NCI-H2227 (cell line): Measurements from ENCODE around the gene IDH3G.

Experiments used
- DNase-seq: peaks from one replicate; lab custom pipeline; 2025; ENCODE audit not compliant: unreplicated experiment; lab: John Stamatoyannopoulos, UW

IDH3G gene

DNA sequence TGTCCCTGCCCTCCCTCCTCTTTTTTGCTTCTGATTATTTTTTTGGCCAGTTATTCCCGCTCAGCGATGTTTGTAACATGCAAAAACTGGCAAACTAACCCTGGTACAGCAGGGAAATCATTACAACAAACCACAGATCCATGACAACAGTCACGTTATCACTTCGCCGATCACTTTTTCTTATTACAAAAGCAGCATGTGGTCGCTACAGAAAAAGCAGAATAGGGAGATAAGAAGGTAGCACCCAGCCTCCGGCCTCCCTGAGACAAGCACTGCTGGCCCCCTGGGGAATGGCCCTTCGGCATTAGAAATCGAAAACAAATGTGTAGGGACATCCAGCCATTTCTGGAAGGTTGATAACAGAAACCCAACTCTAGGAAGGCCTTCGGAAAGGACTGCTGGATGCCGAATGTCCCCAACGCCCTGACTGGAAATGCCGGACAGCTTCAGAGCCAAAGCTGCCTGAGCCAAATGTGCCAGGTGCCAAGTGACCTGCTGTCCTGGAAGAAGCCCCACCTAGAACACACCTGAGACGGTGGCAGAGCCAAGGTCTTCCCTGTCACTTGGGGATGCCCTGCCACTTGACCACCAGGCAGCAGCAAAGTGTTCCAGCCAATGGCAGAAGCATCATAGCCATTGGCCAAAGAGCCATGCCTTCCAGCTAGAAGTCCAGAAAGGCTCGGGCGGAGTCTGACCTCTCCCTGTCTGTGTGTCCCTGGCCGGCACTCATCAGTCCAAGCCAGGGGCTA, 2.9 kb downstream of the IDH3G start:
- DNase-seq: no peak

DNA sequence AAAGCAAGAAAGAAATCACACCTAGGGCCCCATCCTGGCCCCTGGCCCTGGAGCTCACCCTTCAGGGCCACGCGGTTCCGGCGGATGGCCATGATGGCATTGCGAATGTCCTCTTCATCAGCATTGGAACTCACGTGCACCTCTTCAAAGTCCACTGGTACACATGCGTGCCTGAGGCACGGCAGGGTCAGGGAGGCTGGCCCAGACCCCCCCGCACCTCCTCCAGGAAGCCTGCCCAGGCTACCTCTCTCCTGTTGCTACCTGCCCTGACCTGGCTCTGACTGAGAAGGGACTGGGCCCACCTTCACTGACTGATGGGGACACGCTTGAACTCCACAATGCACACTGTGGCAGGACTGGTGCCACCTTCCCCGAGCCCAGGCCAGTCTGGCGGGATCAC, 4.5 kb downstream of the IDH3G start:
- no peak for DNase-seq

DNA sequence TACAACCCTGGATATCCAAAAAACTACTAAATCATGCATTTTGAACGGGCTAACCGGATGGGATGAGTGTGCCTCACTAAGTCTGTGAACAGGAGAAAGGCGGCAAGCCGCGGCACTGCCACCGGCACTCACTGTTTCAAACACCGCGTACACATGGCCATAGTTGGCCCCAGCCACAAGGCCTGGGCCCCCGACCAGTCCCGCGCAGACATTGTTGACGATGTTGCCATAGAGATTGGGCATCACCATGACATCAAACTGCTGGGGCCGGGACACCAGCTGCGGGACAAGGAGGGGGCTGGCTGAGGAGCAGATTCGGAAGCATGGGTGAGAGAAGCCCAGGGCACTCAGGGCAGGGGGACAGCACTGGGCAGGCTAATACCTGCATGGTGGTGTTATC, 7.5 kb downstream of the IDH3G start:
- no peak for DNase-seq

GRCh38 chrX:153784325-153784967, 9.7 kb downstream of the IDH3G start:
- no peak for DNase-seq

DNA sequence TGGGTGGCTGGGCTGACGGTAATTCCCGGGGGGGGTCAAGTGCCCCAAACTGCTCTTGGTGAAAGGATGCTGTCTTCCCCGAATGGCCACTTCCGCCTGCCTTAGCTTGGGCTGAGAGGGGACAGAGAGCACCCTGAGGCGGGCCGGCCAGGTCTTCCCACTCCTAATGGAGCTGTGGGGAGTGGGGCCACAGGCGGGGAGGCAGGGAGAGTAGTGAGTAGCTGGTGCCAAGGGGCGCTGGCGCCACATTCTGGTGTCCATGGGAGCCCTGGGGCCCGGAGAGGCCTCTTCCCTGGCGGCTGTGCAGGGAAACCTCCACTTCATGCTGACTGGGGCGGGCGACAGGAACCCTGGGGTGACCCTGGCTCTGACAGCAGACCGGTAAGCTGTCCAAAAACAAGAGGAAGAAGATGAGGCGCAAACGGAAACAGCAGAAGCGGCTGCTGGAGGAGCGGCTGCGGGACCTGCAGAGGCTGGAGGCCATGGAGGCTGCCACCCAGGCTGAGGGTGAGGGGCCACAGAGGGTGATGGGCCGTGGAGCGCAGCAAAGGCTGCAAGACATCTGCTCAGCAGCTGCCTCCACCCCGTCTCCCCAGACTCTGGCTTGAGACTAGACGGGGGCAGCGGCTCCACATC, 10.7 kb downstream of the IDH3G start:
- no peak for DNase-seq

DNA sequence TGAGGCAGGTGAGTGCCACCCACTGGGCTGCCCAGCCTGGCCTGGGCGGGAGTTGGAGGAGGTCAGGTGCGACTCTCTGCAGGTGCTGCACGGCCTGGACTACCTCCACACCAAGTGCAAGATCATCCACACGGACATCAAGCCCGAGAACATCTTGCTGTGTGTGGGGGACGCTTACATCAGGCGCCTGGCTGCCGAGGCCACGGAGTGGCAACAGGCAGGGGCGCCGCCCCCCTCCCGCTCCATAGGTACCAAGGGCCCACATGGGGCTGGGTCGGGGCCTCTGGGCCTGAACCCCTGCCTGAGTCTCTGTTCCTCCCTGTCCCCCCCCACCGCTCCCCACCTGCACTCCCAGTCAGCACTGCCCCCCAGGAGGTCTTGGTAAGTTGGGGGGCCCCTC, 11.3 kb downstream of the IDH3G start:
- no peak for DNase-seq

DNA sequence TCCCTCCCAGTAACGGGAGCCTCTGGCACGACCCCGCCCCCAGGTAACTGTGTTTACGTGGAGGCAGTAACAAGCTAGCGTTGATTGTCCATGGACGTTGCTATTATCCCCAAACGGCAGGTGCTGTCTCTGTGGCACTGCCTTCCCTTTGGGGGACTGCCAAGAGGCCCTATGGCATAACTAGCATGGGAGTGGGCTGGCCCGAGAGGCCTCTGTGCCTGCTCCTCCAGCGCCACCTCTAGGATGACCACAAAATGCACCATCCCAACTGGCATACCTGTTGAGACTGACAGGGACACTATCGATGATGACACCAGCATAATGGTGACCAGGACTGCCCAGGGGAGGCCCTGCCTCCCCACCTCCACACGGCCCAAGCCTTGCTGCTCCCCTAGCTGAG, 11.9 kb downstream of the IDH3G start:
- DNase-seq: peak; percentile 27

GRCh38 chrX:153781428-153782047, 12.6 kb downstream of the IDH3G start:
- no peak for DNase-seq

DNA sequence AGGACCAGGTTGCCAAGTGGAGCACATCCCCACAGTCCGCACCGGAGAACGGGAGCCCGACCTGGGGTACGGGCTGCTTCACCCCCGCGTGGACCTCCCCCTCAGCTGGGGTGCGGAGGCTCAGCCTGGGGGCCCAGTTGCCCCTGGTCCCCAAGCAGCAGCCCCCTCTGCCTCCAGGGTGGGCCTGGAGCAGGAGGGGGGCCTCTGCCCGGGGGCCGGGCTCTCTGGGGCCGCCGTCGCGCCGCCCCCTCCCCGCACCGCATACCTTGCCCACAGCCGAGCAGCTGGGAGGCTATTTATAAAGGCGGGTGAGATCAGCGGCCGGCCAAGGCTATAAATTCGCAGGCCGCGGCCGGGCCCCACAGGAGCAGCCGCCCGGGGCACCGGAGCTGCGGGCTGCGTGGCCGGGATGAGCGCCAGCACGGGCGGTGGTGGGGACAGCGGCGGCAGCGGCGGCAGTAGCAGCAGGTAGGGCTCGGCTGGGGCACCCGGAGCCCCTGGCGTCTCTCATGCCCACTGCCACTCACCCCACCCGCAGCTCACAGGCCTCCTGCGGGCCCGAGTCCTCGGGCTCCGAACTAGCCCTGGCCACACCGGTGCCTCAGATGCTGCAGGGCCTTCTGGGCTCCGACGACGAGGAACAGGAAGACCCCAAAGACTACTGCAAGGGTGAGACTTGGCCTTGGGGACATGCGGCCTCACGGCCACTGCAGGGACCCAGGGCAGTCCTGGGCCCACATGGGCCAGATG, 13.3 kb downstream of the IDH3G start, which contains the start of gene SRPK3:
Gene SRPK3, plus strand, starts transcription at position 364 of the 750 bp plus-strand sequence. Its CDS starts 46 bp downstream, at position 410.
- DNase-seq: peak; percentile 32

- DNase-seq: no peak
These were observed 14.1 kb downstream of the IDH3G start for GRCh38 chrX:153779891-153780677.

DNA sequence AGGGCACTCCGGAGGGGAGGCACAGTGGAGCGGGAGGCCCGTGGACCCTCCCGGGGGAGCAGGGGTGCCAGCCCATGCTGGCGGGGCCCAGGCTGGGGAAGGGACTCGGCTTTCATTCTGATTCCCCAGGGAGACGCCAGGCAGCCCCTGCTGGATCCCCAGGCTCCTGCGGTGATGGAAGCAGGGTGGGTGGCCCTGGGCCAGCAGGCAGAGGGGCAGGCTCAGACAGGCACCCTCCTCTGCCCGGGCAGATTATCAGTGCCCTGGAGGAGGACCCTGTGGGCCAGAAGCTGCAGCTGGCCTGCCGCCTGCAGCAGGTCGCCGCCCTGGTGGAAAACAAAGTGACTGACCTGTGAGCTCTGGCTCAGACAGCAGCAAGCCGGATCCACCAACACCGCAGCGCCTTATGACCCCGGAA, 15.5 kb downstream of the IDH3G start:
- no peak for DNase-seq

DNA sequence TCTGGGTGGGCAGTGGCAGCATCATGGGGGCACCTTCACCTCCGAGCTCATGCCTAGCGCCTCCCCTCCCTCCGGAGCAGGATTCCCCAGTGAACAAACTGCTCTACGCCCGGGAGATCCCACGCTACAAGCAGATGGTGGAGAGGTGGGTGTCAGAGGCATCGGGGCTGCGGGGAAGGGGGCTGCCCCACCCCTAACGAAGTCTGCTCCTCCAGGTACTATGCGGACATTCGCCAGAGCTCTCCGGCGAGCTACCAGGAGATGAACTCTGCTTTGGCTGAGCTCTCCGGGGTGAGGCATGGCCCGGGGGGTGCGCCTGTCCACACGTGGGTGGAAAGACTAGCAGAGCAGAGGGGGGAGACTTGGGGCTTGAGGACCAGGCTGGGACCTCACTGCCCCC, 16.0 kb downstream of the IDH3G start:
- DNase-seq: no peak

GRCh38 chrX:153777261-153778090, 16.7 kb downstream of the IDH3G start:
- no peak for DNase-seq

DNA sequence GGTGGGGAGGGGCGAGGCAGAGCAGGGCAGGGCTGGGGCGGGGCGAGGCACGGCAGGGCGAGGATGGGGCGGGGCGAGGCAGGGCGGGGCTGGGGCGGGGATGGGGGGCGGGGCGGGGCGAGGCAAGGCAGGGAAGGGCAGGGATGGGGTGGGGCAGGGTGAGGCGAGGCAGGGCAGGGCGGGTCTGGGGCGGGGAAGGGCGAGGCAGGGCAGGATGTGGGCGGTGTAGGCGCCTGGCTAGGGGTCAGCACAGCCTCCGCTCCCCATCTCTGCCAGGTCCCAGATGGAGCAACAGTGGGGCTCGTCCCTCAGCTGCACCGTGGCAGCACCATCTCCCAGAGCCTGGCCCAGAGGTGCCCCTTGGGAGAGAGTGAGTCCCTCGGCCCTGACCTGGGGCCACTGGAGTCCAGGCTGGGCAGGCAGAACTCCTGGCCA, 17.5 kb downstream of the IDH3G start:
- DNase-seq: no peak

GRCh38 chrX:153776120-153776599, 18.0 kb downstream of the IDH3G start:
- DNase-seq: no peak

DNA sequence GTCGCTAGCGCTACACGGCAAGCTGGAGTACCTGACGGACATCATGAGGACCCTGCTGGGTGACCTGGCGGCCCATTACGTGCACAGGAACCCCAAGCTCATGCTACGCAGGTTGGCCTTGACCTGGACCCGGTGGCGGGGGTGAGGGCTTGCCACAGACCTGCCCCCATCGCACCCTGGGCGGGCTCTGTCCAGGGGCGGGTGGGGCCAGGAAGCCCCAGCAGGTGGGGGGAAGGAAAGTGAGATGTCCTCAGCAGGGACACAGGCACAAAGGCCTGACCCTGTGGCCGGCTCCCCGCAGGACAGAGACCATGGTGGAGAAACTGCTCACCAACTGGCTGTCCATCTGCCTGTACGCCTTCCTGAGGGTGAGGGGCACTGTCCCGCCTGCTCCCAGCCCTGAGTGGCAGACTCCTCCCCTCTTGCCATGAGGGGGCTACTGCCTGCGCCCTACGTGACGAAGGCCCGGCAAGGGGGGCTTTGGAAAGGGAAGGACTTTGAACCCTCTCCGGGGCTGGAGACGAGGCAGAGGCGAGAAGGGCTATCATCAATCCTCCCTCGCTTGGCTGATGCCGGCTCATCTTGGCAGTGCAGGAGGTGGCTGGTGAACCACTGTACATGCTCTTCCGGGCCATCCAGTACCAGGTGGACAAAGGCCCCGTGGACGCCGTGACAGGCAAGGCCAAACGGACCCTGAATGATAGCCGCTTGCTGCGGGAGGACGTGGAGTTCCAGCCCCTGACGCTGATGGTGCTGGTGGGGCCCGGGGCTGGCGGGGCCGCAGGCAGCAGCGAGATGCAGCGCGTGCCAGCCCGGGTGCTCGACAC, 18.7 kb downstream of the IDH3G start:
- DNase-seq: no peak

- no peak for DNase-seq
These were observed 19.4 kb downstream of the IDH3G start for GRCh38 chrX:153774576-153775292.
